ENCODE results near the gene DERL2. TPM values are rescaled to one million over a fixed set of nuclear protein-coding genes. Genes with fewer than 3 reads are reported as not detected.

DERL2 gene
- total and polyA plus RNA-seq, 7 donors: 23.1 to 104 (median 40.9) TPM

DNA sequence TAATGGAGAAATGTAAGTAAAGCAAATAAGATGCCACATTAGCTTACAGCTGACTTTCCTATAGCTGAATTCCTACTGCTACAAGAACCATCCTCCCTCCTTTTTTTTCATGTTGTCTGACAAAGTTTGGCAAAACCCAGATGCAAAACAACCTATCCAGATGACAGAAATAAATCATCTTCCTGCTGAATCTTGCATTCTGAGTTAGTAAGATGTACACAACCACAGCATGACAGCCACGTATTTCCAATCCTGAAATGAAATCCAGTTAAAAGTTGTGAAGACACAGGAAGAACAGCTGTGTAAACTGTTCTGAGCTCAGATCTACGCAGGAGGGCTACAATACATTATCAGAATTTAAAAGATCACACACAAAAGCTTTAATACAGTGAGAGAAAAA lies 12.1 kb downstream of the DERL2 start:
- intact Hi-C loops (cut with DNase I): no loop called here
- 64 to 70% (median 66%) methylated on average over 2 of the region's 2 CpGs for WGBS, 3 donors
- H3K27ac ChIP-seq: no peak overlapping the region
- no peaks in the 10 kb centered on the region for H3K27me3 ChIP-seq (ENCODE audit: insufficient read depth in 3 of 3, low read length in 2 of 3)
- no peak overlapping the region for H3K4me3 ChIP-seq
- ATAC-seq (no peak), DNase-seq (no peak)
- H3K9me3 ChIP-seq: no peaks in the 10 kb centered on the region
- H3K4me1 ChIP-seq: no peaks in the 10 kb centered on the region
- peaks cover 6 to 82% of the 10 kb centered on the region in 2 donors for H3K36me3 ChIP-seq (ENCODE audit: insufficient read depth in 1 of 2, low read depth in 1 of 2)
- TF ChIP-seq, protein P1, sequence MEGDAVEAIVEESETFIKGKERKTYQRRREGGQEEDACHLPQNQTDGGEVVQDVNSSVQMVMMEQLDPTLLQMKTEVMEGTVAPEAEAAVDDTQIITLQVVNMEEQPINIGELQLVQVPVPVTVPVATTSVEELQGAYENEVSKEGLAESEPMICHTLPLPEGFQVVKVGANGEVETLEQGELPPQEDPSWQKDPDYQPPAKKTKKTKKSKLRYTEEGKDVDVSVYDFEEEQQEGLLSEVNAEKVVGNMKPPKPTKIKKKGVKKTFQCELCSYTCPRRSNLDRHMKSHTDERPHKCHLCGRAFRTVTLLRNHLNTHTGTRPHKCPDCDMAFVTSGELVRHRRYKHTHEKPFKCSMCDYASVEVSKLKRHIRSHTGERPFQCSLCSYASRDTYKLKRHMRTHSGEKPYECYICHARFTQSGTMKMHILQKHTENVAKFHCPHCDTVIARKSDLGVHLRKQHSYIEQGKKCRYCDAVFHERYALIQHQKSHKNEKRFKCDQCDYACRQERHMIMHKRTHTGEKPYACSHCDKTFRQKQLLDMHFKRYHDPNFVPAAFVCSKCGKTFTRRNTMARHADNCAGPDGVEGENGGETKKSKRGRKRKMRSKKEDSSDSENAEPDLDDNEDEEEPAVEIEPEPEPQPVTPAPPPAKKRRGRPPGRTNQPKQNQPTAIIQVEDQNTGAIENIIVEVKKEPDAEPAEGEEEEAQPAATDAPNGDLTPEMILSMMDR (IDR thresholded peaks at IDR 0.05): no peak

DNA sequence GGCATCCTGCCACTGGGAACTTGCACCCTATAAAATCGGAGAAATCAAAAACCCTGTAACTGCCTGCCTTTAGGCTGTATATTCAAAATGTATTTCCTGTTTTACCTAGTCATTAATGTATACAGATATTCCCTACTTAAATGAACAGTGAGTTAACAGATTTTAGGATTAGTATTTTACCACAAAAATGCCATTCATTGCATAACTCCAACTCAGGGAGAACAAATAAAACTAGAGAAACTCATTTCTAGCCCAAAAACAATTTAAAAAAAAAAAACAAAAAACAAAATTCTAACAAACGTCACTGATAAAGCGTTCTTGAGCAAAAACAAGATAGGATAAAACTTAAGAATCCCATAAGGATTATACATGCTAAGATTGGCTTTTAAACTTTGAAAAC lies 13.5 kb downstream of the DERL2 start:
- peaks cover under 1% of the 10 kb centered on the region for H3K4me1 ChIP-seq
- no peak overlapping the region for H3K27ac ChIP-seq
- peaks cover 3 to 68% of the 10 kb centered on the region in 2 donors for H3K36me3 ChIP-seq (ENCODE audit: insufficient read depth in 1 of 2, low read depth in 1 of 2)
- no peak for DNase-seq
- TF ChIP-seq, protein P1 (IDR thresholded peaks at IDR 0.05): no peak
- H3K4me3 ChIP-seq: no peak overlapping the region
- WGBS, 3 donors: 80 to 91% (median 85%) methylated on average over 3 of the region's 3 CpGs
- no peaks in the 10 kb centered on the region for H3K27me3 ChIP-seq (ENCODE audit: insufficient read depth in 3 of 3, low read length in 2 of 3)
- no peak for ATAC-seq
- intact Hi-C loops (cut with DNase I): no loop called here
- H3K9me3 ChIP-seq: no peaks in the 10 kb centered on the region

DNA sequence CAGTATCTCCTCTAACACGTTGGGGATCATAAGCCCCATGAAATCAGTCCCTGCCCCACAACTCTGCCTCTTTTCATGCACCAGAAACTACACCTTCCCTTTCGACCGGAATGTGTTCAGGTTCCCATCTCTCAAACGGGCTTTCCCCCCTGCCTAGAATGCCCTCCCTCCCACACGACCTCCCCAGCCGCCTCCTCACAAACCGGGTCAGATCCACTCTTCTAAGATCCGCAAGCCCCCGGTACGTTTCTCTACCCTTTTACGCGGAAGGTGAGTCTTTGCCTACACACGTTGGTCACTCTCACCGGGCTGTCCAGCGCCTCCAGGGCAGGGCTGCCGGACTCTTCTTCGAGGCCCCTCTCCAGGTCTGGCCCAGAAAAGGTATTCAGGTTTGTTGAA lies 17.9 kb downstream of the DERL2 start:
- Histone ChIP-seq H3K27ac (no peak overlapping the region), H3K4me1 (peaks cover 7% of the 10 kb centered on the region), H3K4me3 (peak overlapping the region; percentile 95), H3K9me3 (no peaks in the 10 kb centered on the region), H3K36me3 (ENCODE audit: insufficient read depth in 1 of 2, low read depth in 1 of 2) (peaks cover 0 to 24% of the 10 kb centered on the region in 2 donors), H3K27me3 (ENCODE audit: insufficient read depth in 3 of 3, low read length in 2 of 3) (no peaks in the 10 kb centered on the region)
- intact Hi-C loops (cut with DNase I): loop anchor here in 1 of 2 donors (2.0 kb wide), 1 partner anchor 19 kb away; the partner anchor contains the start of genes DERL2 and MIS12
- ATAC-seq: peak; percentile 8 to 22 (median 16)
- DNase-seq: no peak
- TF ChIP-seq, protein P1 (IDR thresholded peaks at IDR 0.05): no peak
- WGBS, 3 donors: 0 to 1% (median 0%) methylated on average over 17 of the region's 17 CpGs

DNA sequence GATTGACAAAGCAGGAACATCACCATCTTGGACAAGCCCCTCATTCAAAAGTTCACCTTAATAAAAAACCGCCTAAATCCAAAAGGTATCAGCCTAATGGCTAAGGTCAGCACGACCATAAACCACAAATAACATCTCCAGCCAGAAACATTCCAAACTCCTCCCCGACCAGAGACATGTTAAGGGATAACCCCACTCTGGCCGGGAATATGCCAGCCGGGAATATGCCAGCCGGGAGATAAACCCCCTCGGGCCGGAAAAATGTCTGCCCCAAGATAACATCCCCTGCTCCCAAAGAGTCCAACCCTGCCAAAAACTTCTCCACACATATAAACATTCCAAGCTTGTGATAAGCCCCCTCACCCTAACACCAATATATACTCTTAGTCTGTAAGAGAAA lies 18.6 kb downstream of the DERL2 start:
- H3K27me3 ChIP-seq (ENCODE audit: insufficient read depth in 3 of 3, low read length in 2 of 3): no peaks in the 10 kb centered on the region
- ATAC-seq (no peak), DNase-seq (no peak)
- TF ChIP-seq, protein P1 (IDR thresholded peaks at IDR 0.05): no peak
- no peak overlapping the region for H3K27ac ChIP-seq
- H3K4me3 ChIP-seq: peak overlapping the region; percentile 95
- intact Hi-C loops (cut with DNase I): no loop called here
- peaks cover 0 to 17% of the 10 kb centered on the region in 2 donors for H3K36me3 ChIP-seq (ENCODE audit: insufficient read depth in 1 of 2, low read depth in 1 of 2)
- 6 to 8% (median 6%) methylated on average over 8 of the region's 8 CpGs for WGBS, 3 donors
- H3K4me1 ChIP-seq: peaks cover 7% of the 10 kb centered on the region
- no peaks in the 10 kb centered on the region for H3K9me3 ChIP-seq

DNA sequence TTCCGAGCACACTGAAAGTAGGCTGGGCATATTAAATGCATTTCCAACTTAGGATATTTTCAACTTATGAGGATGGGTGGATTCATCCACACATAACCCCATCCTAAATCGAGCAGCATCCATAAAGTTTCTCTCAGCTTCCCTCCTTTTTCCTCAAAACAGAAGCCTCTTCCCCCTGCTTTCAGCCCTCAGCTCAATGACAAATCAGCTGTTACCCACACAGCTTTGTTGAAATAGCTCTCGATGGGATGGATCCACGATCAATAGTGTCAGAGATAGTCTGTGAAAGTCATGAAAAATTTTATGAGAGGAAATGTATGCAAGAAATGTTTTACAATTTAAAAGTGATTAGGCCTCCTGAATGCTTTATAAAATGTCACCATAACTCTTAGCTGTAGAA lies 19.7 kb downstream of the DERL2 start:
- Histone ChIP-seq H3K4me3 (no peak overlapping the region), H3K27ac (no peak overlapping the region), H3K36me3 (ENCODE audit: insufficient read depth in 1 of 2, low read depth in 1 of 2) (peaks cover 0 to 10% of the 10 kb centered on the region in 2 donors), H3K27me3 (ENCODE audit: insufficient read depth in 3 of 3, low read length in 2 of 3) (no peaks in the 10 kb centered on the region), H3K4me1 (peaks cover 7% of the 10 kb centered on the region), H3K9me3 (no peaks in the 10 kb centered on the region)
- 90% methylated on average over 4 of the region's 4 CpGs for WGBS, 3 donors
- intact Hi-C loops (cut with DNase I): no loop called here
- DNase-seq (no peak), ATAC-seq (no peak)
- TF ChIP-seq, protein P1 (IDR thresholded peaks at IDR 0.05): no peak
